ENCODE measurements around the gene ADSS2. TPM values are rescaled to one million over a fixed set of nuclear protein-coding genes. Genes with fewer than 3 reads are reported as not detected.

ADSS2 gene
- total and polyA plus RNA-seq, 2 of the 4 experiments (the other 2 are of a cell fraction) = 14.9 to 30.1 TPM

DNA sequence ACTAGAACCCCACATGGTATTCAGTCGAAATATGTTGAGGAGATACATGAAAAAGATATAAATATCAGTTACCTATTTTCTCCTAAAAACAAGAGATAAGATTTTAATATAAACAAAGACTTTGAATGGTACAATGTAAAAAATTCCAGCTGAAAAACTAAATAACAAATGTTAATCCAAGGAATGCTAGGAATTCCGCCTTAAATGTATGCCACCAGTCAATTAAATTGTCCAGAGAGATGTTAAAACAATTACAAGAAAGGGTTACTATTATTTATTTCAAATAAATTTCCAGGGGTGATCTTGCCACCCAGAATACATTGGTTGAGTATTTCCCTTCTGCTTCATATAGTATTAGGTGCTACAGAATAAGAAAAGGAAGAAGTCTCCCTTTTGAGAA lies 4.2 kb downstream of the ADSS2 start:
- H2BK15ac ChIP-seq (ENCODE audit: low read depth, low read length) = no peak overlapping the region
- H4K20me1 ChIP-seq (ENCODE audit: insufficient read depth, low read length) = peaks cover 22% of the 10 kb centered on the region
- H3K4ac ChIP-seq (ENCODE audit: low read depth, low read length) = no peak overlapping the region
- in situ Hi-C loops (cut with MboI; ENCODE audit: low sequenced_read_pairs) (no loop called here), intact Hi-C loops (cut with micrococcal nuclease) (loop anchor here (10.0 kb wide), 1 partner anchor 733 kb away; no protein-coding TSS in a partner anchor), dilution Hi-C loops (cut with HindIII; ENCODE audit: low sequenced_read_pairs, unreplicated experiment) (no loop called here)
- H2AFZ ChIP-seq (replicated peaks; ENCODE audit: low read length, poor library complexity) = no peak overlapping the region
- peak overlapping the region; percentile 16; the same call in 1 of the 2 replicates for H2BK20ac ChIP-seq (ENCODE audit: low read depth, low read length)
- no peak overlapping the region for H4K8ac ChIP-seq (ENCODE audit: low read depth in 2 of 2, low read length in 2 of 2)
- H2BK120ac ChIP-seq (ENCODE audit: low read depth, low read length) = no peak overlapping the region
- no peak overlapping the region for H3K14ac ChIP-seq (replicated peaks; ENCODE audit: low read depth, low read length)
- no peak overlapping the region for H2BK5ac ChIP-seq (ENCODE audit: low read depth, low read length, poor library complexity, severe bottlenecking)
- no peak overlapping the region for H3K4me2 ChIP-seq (ENCODE audit: low read depth, low read length)
- H3K9ac ChIP-seq (ENCODE audit: low read depth, low read length) = no peak overlapping the region
- no peak for TF ChIP-seq CTCF (conservative IDR thresholded peaks at IDR 0.05; ENCODE audit: low read depth, low read length)
- H3K79me1 ChIP-seq (ENCODE audit: low read depth in 1 of 2, low read length in 2 of 2) = peaks cover 18 to 59% of the 10 kb centered on the region in 2 experiments
- no peak overlapping the region for H3K27ac ChIP-seq (ENCODE audit: insufficient read depth, low read length)
- ATAC-seq (ENCODE audit: low read depth) (no peak), DNase-seq (no peak)
- no peak overlapping the region for H4K5ac ChIP-seq (ENCODE audit: low read depth, low read length)
- H3K56ac ChIP-seq (ENCODE audit: extremely low read depth, insufficient read depth, low read length) = no peak overlapping the region
- CTCF ChIA-PET = interaction anchor here (1.2 kb wide), 1 partner anchor 8 kb away, joined by 3 read pairs; no protein-coding TSS in a partner anchor
- H3K23ac ChIP-seq (ENCODE audit: low read depth, low read length) = no peak overlapping the region; the same call in 1 of the 2 replicates
- H3K4me3 ChIP-seq (ENCODE audit: insufficient read depth, low read depth, low read length) = no peak overlapping the region
- no peak overlapping the region for H3K18ac ChIP-seq (ENCODE audit: low read depth, low read length)
- no peak overlapping the region for H2AK5ac ChIP-seq (ENCODE audit: low read depth, low read length)
- WGBS, 2 experiments (ENCODE audit: extremely low coverage in 2 of 2, insufficient read length in 1 of 2) = no CpG with 5 or more reads among the region's 2 CpGs
- peaks cover 18% of the 10 kb centered on the region for H3K4me1 ChIP-seq (ENCODE audit: control insufficient read depth, insufficient read depth, low read length)
- H3K27me3 ChIP-seq (ENCODE audit: control insufficient read depth, insufficient read depth, low read length) = no peaks in the 10 kb centered on the region
- no peak overlapping the region for H2AK9ac ChIP-seq (replicated peaks; ENCODE audit: low read depth, low read length, poor library complexity)
- peaks cover 13% of the 10 kb centered on the region for H3K9me1 ChIP-seq (ENCODE audit: insufficient read depth, low read length)
- POLR2A ChIA-PET (ENCODE audit: unreplicated experiment) = no interaction called here
- no peak overlapping the region for H4K91ac ChIP-seq (ENCODE audit: insufficient read depth, low read depth, low read length)
- H3K36me3 ChIP-seq (ENCODE audit: control insufficient read depth, insufficient read depth, low read length) = peaks cover 3% of the 10 kb centered on the region
- H3K9me3 ChIP-seq (ENCODE audit: control insufficient read depth, insufficient read depth, low read length) = no peaks in the 10 kb centered on the region
- no TSS peak for BruUV-seq (replicated peaks)

Data from IMR-90 (cell line).